Activated T-helper 1 cell treated with anti-CD3 and anti-CD28 coated beads, Interleukin-12 subunit alpha, Interleukin-12 subunit beta, Interleukin-2, Interleukin-4 antibody, amounts not matched to agents 30 ng/mL and 10 ng/mL and 1 ng/mL, durations not matched to agents 14 hours and 24 hours and 36 hours (primary cell): ENCODE results near the gene SYT12. TPM values are rescaled to one million over a fixed set of nuclear protein-coding genes. Genes with fewer than 3 reads are reported as not detected.

ENCODE experiments used
- DNase-seq: peaks from one replicate; pipeline ENCODE4 v3.0.0; 2021; ENCODE audit warnings: low spot score
- H3K27ac Mint-ChIP-seq: one replicate; pipeline ENCODE4 v1.8.0; 2021; ENCODE audit warnings: mild to moderate bottlenecking, mixed read lengths
- H3K27me3 Mint-ChIP-seq: one replicate; pipeline ENCODE4 v1.8.0; 2022; ENCODE audit warnings: mild to moderate bottlenecking, moderate library complexity, mixed read lengths; ENCODE audit not compliant: insufficient read depth
- H3K36me3 Mint-ChIP-seq: one replicate; pipeline ENCODE4 v1.8.0; 2021; ENCODE audit warnings: low read depth, mixed read lengths
- H3K4me1 Mint-ChIP-seq: one replicate; pipeline ENCODE4 v1.8.0; 2021; ENCODE audit warnings: low read depth, mixed read lengths
- H3K4me3 Mint-ChIP-seq: one replicate; pipeline ENCODE4 v1.8.0; 2021; ENCODE audit warnings: mild to moderate bottlenecking, moderate library complexity, mixed read lengths
- H3K9me3 Mint-ChIP-seq: one replicate; pipeline ENCODE4 v1.8.0; 2021; ENCODE audit warnings: mixed read lengths
- intact Hi-C: fragments of 100-400 bp; cut with micrococcal nuclease; formaldehyde crosslinking; loops from one replicate; pipeline ENCODE4 v1.15.1; 2024
- total RNA-seq: library from RNA; stranded (reverse); gene quantifications from 2 replicates; pipeline ENCODE4 v1.2.3, GENCODE V29; 2022

Gene SYT12
- total RNA-seq, 1 donor from 2014 or later = not detected

GRCh38 chr11:67083786-67084366, 60.9 kb downstream of the SYT12 start:
- Mint-ChIP-seq H3K27ac (no peak overlapping the region), H3K36me3 (no peaks in the 10 kb centered on the region), H3K4me1 (peaks cover 12% of the 10 kb centered on the region), H3K27me3 (no peaks in the 10 kb centered on the region), H3K9me3 (no peaks in the 10 kb centered on the region), H3K4me3 (no peak overlapping the region)
- intact Hi-C loops = no loop called here
- no peak for DNase-seq

GRCh38 chr11:67085617-67086016, 62.7 kb downstream of the SYT12 start:
- H3K27ac Mint-ChIP-seq = no peak overlapping the region

GRCh38 chr11:67090717-67091116, 67.8 kb downstream of the SYT12 start:
- Mint-ChIP-seq H3K36me3 (no peaks in the 10 kb centered on the region), H3K27me3 (peaks cover 4% of the 10 kb centered on the region), H3K4me1 (no peaks in the 10 kb centered on the region), H3K27ac (no peak overlapping the region), H3K9me3 (no peaks in the 10 kb centered on the region), H3K4me3 (no peak overlapping the region)
- intact Hi-C loops = no loop called here
- no peak for DNase-seq

More at GRCh38 chr11:67085617-67086016, 62.7 kb downstream of the SYT12 start:
- H3K4me1 Mint-ChIP-seq = peaks cover 6% of the 10 kb centered on the region
- intact Hi-C loops = no loop called here
- H3K9me3 Mint-ChIP-seq = no peaks in the 10 kb centered on the region
- no peaks in the 10 kb centered on the region for H3K36me3 Mint-ChIP-seq
- H3K27me3 Mint-ChIP-seq = no peaks in the 10 kb centered on the region
- DNase-seq = no peak
- H3K4me3 Mint-ChIP-seq = no peak overlapping the region

- no peaks in the 10 kb centered on the region for H3K36me3 Mint-ChIP-seq
- no peak for DNase-seq
- no peak overlapping the region for H3K27ac Mint-ChIP-seq
- intact Hi-C loops = no loop called here
- H3K27me3 Mint-ChIP-seq = peaks cover 4% of the 10 kb centered on the region
- no peaks in the 10 kb centered on the region for H3K9me3 Mint-ChIP-seq
- no peak overlapping the region for H3K4me3 Mint-ChIP-seq
- H3K4me1 Mint-ChIP-seq = peaks cover 5% of the 10 kb centered on the region
Measured at GRCh38 chr11:67095214-67095507, 72.2 kb downstream of the SYT12 start.

GRCh38 chr11:67098799-67099429, 76.0 kb downstream of the SYT12 start:
- no peak for DNase-seq
- Mint-ChIP-seq H3K4me3 (no peak overlapping the region), H3K27ac (no peak overlapping the region), H3K9me3 (no peaks in the 10 kb centered on the region), H3K36me3 (no peaks in the 10 kb centered on the region), H3K27me3 (peaks cover 5% of the 10 kb centered on the region), H3K4me1 (peaks cover 13% of the 10 kb centered on the region)
- intact Hi-C loops = no loop called here

GRCh38 chr11:67099831-67100324, 76.9 kb downstream of the SYT12 start:
- Mint-ChIP-seq H3K4me1 (peaks cover 15% of the 10 kb centered on the region), H3K4me3 (no peak overlapping the region), H3K27me3 (peaks cover 5% of the 10 kb centered on the region), H3K9me3 (no peaks in the 10 kb centered on the region), H3K36me3 (no peaks in the 10 kb centered on the region), H3K27ac (peak overlapping the region; percentile 69)
- intact Hi-C loops = no loop called here
- no peak for DNase-seq

Other genes starting within 250 kb of the SYT12 start
- 30.9 and 34.4 TPM in 2 replicates for gene RCE1, start 179.7 kb upstream of the SYT12 start, total RNA-seq
- gene LRFN4, start 166.1 kb upstream of the SYT12 start, total RNA-seq = 48.4 and 49.6 TPM in 2 replicates
- gene PC, start 64.8 kb upstream of the SYT12 start, total RNA-seq = 11.2 and 15.9 TPM in 2 replicates
- gene C11orf86, start 47.8 kb upstream of the SYT12 start, total RNA-seq = not detected in 2 replicates
- 0.39 and 0.44 TPM in 2 replicates for gene RHOD, start 33.7 kb downstream of the SYT12 start, total RNA-seq
- 114 and 119 TPM in 2 replicates for gene KDM2A, start 96.1 kb downstream of the SYT12 start, total RNA-seq
- 249 and 250 TPM in 2 replicates for gene GRK2, start 243.3 kb downstream of the SYT12 start, total RNA-seq